ENCODE results near the gene NFIA.

NFIA gene

GRCh38 chr1:61356995-61357394 lies 274.6 kb downstream of the NFIA start:
- Histone ChIP-seq H3K4me3 (ENCODE audit: low read length) (no peak overlapping the region), H3K4me2 (ENCODE audit: low read depth, low read length) (no peak overlapping the region), H3F3A (ENCODE audit: insufficient read depth, low read length) (no peaks in the 10 kb centered on the region), H3K36me3 (replicated peaks; ENCODE audit: insufficient read depth, low read length) (no peaks in the 10 kb centered on the region), H3K9me3 (replicated peaks; ENCODE audit: insufficient read depth, low read length) (no peaks in the 10 kb centered on the region), H3K27me3 (replicated peaks; ENCODE audit: insufficient read depth, low read length) (no peaks in the 10 kb centered on the region), H3K9ac (ENCODE audit: low read length) (no peak overlapping the region), H3K27ac (ENCODE audit: low read length) (no peak overlapping the region), H2AFZ (ENCODE audit: low read length) (no peak overlapping the region), H4K20me1 (ENCODE audit: insufficient read depth, low read length) (no peaks in the 10 kb centered on the region), H3K4me1 (ENCODE audit: low read length) (no peaks in the 10 kb centered on the region), H3K9me2 (replicated peaks; ENCODE audit: insufficient read depth, low read length) (no peaks in the 10 kb centered on the region), H3K79me2 (ENCODE audit: low read length) (no peaks in the 10 kb centered on the region)
- no peak for DNase-seq
- TF ChIP-seq CTCF (IDR thresholded peaks at IDR 0.05; ENCODE audit: low read length) (no peak), EZH2 (optimal IDR thresholded peaks at IDR 0.05; ENCODE audit: low read depth, low read length) (no peak), EZH2phosphoT487 (IDR thresholded peaks at IDR 0.05; ENCODE audit: low read length) (no peak)

GRCh38 chr1:61357539-61357938 lies 275.2 kb downstream of the NFIA start:
- Histone ChIP-seq H2AFZ (ENCODE audit: low read length) (no peak overlapping the region), H4K20me1 (ENCODE audit: insufficient read depth, low read length) (no peaks in the 10 kb centered on the region), H3K36me3 (replicated peaks; ENCODE audit: insufficient read depth, low read length) (no peaks in the 10 kb centered on the region), H3K9me2 (replicated peaks; ENCODE audit: insufficient read depth, low read length) (no peaks in the 10 kb centered on the region), H3K4me3 (ENCODE audit: low read length) (no peak overlapping the region), H3K9me3 (replicated peaks; ENCODE audit: insufficient read depth, low read length) (no peaks in the 10 kb centered on the region), H3K79me2 (ENCODE audit: low read length) (no peaks in the 10 kb centered on the region), H3K27ac (ENCODE audit: low read length) (no peak overlapping the region), H3K4me1 (ENCODE audit: low read length) (no peaks in the 10 kb centered on the region), H3K4me2 (ENCODE audit: low read depth, low read length) (no peak overlapping the region), H3K27me3 (replicated peaks; ENCODE audit: insufficient read depth, low read length) (no peaks in the 10 kb centered on the region), H3K9ac (ENCODE audit: low read length) (no peak overlapping the region), H3F3A (ENCODE audit: insufficient read depth, low read length) (no peaks in the 10 kb centered on the region)
- TF ChIP-seq EZH2phosphoT487 (IDR thresholded peaks at IDR 0.05; ENCODE audit: low read length) (no peak), CTCF (IDR thresholded peaks at IDR 0.05; ENCODE audit: low read length) (no peak), EZH2 (optimal IDR thresholded peaks at IDR 0.05; ENCODE audit: low read depth, low read length) (no peak)
- DNase-seq, result no peak

- H3K9me2 ChIP-seq (replicated peaks; ENCODE audit: insufficient read depth, low read length), result no peaks in the 10 kb centered on the region
- no peaks in the 10 kb centered on the region for H3K79me2 ChIP-seq (ENCODE audit: low read length)
- H2AFZ ChIP-seq (ENCODE audit: low read length), result no peak overlapping the region
- no peaks in the 10 kb centered on the region for H3K36me3 ChIP-seq (replicated peaks; ENCODE audit: insufficient read depth, low read length)
- H3K9ac ChIP-seq (ENCODE audit: low read length), result no peak overlapping the region
- H3F3A ChIP-seq (ENCODE audit: insufficient read depth, low read length), result no peaks in the 10 kb centered on the region
- no peaks in the 10 kb centered on the region for H4K20me1 ChIP-seq (ENCODE audit: insufficient read depth, low read length)
- DNase-seq, result no peak
- no peaks in the 10 kb centered on the region for H3K4me1 ChIP-seq (ENCODE audit: low read length)
- H3K27me3 ChIP-seq (replicated peaks; ENCODE audit: insufficient read depth, low read length), result no peaks in the 10 kb centered on the region
- no peak overlapping the region for H3K4me3 ChIP-seq (ENCODE audit: low read length)
- H3K27ac ChIP-seq (ENCODE audit: low read length), result no peak overlapping the region
- no peak overlapping the region for H3K4me2 ChIP-seq (ENCODE audit: low read depth, low read length)
- no peaks in the 10 kb centered on the region for H3K9me3 ChIP-seq (replicated peaks; ENCODE audit: insufficient read depth, low read length)
- no peak for TF ChIP-seq EZH2 (optimal IDR thresholded peaks at IDR 0.05; ENCODE audit: low read depth, low read length)
- no peak for TF ChIP-seq EZH2phosphoT487 (IDR thresholded peaks at IDR 0.05; ENCODE audit: low read length)
- TF ChIP-seq CTCF (IDR thresholded peaks at IDR 0.05; ENCODE audit: low read length), result no peak
Observed at GRCh38 chr1:61358770-61359455, 276.6 kb downstream of the NFIA start.
